Activated CD4-positive, CD25-positive, alpha-beta regulatory T cell treated with anti-CD3 and anti-CD28 coated beads, Interleukin-2, amount 50 U/mL, for 16 hours (primary cell): ENCODE results near the gene HDAC4.

Source experiments
- DNase-seq: peaks from one replicate; pipeline ENCODE4 v3.0.0-alpha.2; 2020; ENCODE audit warnings: low read depth, low spot score

The HDAC4 gene

DNA sequence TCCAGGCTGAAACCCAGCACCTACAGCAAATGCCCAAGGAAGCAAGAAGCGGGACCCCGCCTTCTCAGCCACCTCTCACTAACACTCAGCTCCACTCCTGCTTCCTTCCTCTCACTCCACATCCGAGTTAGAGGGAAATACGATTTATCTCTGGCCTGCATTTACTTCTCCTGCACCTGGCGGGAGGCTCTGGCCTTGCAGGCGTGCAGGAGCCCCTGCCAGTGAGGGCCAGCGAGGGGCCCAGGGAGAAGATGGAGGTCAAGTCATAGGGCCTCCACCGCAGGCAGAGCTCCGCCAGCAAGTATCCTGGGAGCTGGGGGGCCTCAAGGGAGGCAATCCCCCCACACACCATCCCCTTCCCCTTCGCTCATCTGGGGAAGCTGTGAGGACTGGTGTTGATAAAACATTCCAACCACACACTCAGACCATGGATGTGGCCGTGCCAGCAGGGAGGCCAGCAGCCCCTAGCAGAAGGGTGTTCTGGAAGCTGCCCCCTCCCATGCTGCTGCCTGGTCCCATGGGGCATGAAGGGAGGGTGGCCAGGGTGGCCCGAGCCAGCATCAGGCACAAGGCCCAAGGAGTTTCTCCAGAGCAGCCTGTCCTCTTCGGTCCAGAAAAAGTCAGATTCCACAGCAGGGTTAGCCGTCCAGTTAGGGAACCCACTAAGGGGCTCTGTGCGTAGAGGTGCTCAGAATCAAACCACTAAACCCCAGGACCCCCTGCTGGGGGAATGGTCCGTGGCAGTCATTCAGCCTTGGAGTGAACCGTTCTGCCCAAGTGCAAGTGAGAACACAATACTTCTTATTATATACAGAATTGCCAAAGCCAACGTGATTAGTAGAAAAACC is 91.2 kb downstream of the HDAC4 start:
- DNase-seq = no peak

DNA sequence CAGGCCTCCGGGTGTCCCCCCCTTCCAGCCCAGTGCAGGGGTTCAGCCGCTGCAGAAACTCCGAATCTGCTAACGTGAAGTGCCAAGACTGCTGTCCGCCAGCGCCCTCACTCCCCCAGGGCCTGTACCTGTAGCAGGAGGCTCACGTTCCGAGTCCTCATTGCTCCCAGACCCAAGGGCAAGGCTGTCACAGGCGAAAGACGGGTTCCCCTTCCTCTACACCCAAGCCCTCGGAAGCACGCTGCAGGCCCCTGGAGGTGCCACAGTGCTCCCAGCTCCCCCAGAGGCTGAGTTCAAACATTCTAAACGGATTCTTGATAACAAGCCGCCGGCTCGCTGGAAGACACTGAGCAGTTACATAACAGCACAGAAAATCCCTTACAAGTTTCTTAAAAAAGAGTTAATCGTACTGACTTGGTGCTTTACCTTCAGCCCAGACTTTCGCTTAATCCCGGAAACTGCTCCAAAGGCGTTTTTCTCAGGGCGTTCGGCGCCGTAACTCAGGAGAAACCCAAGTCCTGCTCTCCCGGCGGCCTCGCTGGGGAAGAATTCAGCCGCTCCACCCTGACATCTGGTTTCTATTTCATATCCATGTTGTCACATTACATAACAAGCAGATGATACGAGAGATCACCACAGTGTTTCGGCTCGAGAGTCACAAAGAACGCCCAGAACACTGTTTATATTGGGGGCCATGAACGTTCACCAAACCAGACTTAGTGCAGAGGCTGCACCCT is 92.0 kb downstream of the HDAC4 start:
- no peak for DNase-seq

DNA sequence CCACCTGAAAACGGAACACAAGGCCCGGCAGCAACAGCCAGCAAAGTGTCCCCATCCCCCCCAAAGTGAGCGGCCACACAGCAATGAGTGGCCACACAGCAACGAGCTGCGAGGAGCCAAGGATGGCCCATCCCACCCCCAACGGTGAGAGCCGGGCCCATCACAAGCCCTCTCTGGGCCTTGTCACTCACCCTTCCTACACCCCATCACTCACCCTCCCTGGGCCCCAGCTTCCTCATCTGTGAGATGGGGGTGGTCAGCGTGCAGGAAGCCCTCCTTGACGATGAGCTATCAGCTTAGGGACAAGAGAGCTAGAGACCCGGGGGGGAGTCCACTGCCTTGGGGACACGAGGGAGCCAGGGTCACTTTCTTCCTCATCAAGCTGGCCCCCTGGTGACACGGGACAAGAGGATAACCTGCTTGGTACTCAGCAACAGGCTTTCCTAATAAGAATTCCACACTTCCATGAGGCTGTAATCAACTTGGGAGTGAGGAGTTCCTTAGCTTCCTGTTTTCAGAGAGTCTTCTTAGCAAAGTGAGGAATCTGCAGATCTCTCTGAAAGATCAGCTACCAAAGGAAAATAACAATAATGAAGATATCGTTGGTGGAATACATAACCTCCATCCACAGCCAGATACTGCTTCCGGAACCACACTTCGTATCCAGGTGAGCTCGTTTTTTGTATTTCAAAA is 92.8 kb downstream of the HDAC4 start:
- DNase-seq = no peak

DNA sequence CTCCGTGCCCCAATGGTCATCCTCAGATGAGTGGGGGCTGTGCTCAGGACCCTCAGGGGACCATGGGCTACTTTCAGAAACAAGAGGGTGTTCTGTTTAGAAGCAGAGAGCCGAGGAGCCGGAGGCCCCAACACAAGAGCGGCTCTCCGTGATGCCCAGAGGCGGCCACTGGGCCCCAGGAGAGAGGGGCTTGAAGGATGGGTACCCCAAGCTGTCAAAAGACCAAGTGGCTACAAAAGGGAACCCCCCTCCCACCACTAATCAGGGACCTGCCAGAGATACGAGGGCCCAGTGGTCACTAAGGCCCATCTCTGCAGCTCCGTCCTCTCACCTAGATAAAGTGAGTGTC is 93.6 kb downstream of the HDAC4 start:
- DNase-seq = no peak

DNA sequence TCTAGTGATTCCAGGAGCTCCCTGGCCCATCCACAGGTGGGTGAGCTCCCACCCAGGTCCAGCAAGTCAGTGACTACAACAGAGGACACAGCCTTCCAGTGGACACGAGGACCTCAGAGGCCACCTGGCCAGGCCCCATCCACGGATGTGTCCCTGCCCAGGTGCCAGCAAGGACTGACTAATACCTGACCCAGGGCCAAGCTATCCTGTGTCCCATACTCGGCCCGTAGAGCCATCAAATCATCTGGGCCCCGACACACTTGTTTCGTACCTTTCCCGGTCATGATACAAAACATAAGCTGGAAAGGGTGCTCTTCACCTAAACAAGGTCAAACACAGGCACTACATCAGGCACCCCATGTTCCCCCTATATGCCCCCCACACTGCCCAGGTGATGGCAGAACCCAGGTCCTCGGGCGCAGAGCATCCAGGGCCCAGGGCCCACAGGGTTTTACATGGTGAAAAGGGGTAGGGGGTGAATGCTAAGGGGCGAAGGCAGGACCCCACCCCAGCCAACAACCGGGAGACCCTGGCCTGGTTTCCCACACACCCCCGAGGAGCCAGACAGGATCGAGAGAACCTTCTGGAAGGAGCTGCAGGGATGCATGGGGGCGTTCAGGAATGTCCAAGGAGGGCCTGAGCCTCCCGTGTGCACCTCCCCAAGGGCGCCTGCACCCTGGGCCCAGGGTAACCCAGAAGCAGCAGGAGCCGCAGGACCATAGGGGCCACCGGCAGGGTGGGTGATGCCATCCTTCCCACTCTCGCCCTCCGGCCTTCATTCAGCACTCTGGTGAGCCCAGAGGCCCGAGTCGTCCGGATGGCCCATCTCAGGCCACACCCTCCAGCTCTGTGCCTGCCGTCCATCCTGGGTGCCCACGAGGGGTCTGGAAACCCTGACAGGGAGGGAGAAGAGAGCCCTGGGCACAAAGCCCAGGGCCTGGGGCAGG is 94.3 kb downstream of the HDAC4 start:
- no peak for DNase-seq

DNA sequence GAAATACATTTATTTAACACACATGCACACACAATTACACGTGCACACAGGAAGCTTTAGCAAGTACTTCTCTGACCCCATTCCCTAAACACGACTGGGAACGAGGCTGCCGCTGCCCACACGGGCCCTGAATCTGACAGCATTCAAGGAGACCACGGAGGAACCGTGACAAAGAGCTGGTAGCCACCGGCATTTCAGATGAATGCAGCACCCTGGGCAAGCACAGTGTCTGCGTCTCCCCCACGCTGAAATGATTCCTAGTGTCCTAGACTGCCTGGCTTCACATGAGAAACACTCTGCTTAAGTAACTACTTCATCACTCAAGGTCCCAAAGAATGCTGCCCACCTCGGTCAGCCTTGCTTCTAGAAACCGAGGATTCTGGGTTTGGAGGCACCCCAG is 95.0 kb downstream of the HDAC4 start:
- no peak for DNase-seq

DNA sequence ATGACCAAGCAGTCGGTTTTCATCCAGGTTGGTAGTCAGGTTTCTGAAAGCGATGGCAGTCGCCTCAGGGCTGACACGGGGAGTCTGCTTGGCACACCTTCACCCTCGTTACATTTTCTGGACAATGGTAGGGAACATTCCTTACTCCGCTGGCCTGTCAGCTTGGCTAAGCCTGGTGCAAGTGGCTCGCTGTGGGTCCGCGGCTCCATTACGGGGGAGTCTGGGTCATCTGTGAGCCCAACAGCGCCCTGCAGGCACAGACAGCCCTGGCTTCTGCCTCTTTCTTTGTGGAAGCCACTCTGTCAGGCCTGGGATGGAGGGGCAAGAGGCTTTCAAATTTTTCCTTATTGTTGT is 95.6 kb downstream of the HDAC4 start:
- DNase-seq = no peak

DNA sequence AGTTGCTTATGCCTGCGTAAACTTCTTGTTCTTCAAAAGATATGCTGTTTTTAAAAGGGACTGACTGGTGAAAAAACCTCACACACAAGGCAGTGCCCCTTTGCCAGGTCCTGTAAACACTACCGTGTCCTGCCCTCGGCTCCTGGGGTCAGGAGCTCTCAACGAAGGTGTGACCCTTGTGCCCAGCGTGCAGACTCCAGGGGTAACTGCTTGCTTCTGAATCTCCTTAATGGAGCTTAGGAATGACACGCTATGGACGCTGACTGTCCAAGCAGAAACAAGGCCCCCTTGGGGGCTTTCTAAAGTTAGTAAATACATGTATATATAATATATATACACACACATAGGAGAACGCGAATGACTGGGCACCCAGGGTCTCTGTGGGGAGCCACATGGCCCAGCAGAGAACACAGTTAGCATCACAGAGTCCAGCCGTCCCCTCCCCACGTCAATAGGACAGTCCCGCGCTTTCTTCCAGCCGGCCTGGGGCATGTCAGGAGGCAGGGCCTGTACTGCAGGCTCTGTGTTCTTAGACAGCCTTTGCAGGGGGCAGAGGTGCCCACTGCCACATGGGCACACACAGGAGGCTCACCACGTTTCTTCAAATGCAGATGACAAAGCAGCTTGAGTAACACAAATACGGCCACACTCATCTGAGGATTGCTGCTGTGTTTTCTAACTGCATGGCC is 96.1 kb downstream of the HDAC4 start:
- no peak for DNase-seq

DNA sequence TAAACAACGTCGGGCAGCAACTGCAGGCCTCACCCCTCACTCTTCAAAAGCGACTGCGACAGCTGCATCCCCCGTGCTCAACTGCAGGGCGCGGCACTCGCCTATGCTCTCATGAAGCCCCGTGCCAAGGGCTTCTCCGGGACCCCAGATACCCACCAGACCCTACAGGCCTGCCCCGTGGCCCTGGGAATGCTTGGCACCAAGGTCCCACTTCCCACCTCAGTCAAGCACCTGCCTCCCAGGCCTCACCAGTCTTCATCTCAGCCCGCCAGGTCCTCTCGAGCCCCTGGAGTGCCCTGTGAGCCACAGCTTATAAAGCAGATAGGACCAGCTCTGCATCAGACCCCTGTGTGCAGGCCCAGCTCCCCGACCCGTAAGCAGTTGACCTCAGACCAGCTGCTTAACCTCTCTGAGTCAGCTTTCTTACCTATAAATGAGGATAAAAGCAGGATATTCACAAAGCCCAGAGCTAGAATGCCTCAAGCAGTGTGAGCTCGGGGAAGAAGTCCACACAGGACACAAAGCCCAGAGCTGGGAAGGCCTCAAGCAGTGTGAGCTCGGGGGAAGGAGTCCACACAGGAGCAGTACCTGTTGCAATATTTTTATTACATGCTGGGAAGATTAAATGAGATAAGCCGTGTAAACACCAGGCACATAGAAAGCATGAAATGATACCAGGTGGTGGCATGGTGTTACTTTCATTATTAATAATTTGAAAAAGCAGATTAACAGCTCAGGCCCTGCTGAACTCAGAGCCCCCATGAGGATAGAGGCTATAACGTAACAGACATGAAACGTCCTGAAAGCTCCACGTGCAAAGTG is 96.9 kb downstream of the HDAC4 start:
- no peak for DNase-seq

DNA sequence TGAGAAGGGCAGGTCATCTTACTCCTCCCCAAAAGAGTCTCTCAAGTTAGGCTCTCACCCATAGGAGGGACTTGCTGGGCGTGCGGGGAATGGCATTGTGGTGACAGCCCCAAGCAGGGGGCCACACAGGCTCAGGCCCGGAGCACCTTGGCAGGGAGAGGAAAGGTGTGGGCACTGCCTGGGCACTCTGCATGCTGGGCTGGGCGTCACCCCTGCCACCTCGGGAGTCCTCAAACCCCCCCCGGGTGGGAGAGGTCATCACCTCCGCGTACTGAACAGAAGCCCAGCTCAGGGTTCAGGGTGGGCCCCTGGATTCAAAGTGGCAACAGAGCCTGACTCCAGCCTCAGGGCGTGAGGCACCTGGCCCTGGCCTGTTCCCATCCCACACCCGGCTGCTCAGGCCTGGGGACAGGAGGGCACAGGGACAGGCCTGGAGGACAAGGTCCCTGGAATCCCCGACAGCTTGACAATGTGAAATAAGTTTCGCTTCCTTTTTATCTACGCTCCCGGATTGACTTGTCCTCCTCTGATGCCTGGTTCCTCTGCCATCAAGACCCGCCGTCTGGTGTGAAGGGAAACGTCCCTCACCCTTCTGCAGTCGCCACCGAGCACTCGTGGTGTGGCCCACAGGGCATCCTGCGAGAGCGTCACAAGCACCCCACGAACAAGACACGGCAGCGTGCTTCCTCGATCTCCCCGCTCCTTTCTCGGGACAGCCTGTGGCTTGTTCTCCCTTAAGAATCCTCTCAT is 97.8 kb downstream of the HDAC4 start:
- DNase-seq = no peak

DNA sequence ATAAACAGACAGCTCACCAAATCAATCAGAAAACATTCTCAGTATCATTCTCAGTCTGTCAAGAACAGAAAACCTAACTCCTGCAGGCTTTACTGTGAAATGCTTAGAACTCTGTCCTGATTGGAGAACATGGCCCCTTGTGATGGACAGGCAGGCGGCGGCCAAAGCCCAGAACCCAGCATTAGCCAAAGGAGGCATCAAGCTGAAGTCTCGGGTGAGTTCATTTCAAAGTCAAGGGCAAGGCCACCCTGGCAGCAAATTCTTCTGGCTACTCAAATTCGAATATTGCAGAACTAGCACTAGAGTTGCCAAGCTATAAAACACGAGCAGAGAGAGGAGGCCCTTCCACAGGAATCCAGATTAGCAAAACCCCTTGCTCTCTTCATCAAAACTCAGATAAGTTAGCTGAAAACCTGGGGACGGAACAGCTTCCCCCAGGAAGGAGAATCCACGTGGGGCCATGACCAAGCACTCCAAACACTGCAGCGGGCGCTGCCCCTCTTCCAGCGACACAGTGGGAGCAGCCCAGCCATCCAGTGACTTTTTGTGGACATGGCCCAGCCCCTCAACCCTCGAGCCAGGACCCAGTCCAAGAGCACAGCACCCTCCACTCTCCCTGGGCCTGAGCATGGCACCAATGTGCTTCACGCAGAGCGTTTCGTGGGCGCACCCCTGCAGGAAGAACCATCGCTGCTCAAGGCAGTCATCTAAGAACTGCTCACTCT is 98.6 kb downstream of the HDAC4 start:
- DNase-seq = no peak

DNA sequence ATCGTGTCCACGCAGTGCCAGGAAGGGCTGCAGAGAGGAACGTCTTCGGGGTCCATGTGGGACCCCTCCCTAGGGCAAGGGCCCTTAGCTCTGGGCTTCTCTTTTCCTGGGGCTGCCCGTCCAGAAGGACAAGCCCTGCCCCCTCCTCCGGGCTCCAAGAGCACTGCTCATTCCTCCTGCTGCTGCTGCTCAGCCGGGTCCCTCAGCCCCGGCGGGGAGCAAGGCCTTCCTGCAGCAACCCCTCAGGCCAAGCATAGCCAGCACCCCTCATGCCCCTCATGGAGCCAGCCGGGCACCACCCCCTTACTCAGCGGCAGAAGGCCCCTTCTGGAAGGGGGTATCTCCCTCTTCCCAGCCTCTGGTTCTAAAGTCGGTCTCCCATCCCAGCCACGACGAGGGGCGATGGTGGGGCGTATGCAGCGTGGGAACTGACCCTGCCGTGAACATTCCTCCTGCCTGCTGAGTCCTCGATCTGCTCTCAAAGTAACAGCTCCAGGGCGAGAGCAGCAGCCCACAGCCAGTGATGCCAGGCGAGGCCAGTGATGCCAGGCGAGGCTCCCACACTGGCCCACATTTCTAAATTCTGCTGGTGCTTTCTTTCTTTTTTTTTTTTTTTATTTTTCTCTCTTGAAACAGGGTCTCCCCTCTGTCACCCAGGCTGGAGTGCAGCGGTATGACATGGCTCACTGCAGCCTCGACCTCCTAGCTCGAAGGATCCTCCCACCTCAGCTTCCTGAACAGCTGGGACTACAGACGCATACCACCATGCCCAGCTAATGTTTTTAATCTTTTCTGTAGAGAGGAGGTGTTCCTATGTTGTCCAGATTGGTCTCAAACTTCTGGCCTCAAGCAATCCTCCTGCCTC is 99.7 kb downstream of the HDAC4 start:
- DNase-seq = no peak

DNA sequence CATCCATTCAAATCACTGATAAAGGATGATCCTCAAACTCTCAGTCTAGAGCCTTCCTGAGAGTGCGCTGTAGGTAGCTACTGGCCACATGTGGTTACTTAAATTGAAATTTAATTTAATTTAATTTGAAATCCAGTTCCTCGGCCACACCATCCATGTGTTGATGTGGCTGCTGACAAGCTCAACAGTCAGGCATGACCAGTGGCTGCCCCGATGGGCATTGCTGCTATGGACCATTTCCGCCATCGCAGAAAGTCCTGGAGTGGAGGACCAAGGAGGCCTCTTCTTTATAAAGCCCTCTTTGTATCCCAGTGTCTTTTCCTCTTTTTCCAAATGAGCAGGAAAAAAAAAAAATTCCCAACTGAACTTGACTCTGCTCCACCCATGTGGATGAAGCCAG is 100.6 kb downstream of the HDAC4 start:
- no peak for DNase-seq

DNA sequence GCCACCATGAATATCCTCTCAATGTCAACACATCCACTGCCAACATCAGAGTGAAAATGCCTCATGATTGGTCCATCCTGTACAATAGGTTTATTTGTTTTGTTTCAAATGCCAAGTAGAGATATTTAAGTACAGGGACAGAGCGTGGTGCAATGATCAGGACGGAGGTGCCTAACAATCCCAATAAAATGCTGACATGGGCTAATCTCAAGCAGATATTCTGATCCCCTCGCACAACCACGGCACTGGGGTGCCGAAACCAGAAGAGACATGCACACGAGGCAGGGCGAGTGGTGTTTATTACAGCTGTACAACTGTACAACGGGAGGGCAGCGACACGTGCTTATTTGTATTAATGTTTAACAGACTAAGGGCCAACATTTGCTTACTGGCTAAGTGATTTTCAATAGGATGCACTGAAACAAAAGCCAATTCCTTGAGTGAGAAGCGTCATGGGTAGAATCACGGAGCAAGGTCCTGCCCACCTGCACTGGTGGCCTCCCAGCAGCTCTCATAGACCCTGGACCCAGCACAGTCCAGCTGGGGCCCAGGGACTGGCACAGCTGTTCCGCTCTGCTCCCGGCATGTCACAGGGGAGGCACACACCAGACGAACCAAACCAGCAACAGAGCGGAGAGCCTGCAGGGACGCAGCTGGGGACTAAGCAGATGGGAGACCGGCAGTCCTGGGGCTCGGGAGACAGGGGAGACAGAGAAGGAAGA is 101.4 kb downstream of the HDAC4 start:
- DNase-seq = no peak

DNA sequence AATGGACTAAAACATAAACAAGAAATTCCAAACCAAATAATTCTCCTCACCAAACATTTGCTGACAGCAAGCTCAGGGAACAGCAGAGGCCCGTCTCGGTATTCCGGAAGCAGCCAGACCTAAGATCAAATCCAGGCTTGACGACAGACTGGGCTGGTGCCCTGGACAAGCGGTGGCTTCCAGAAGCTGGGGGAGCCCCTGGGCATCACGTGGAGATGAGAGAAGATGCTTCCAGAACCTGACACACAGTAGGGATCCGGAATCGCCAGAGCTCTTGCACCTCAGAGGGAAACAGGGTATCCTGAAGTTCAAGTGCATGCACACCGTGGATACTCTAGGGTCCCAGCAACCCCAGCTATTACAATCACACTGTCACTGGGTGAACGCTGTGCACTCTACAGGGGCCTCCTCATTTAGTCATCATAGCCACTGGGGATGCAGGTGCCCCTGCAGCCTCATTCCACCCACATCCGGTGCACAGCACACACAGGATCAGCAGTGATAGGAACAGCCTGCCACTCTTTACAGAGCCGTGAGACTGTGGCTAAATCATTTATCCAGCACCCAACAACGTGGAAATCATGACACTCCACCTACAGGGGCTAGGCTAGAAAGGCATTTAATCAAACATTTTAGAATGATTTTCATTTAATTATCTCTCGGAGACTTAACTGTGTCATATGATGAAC is 102.6 kb downstream of the HDAC4 start:
- peak; percentile 41 for DNase-seq
